DOHH2 (cell line): Measurements from ENCODE around the gene GALNT17.

Source experiments
- EZH2phosphoT487 ChIP-seq: fragments of 200-600 bp; sonication (generic); IDR thresholded peaks from 2 replicates; pipeline ENCODE4 v1.6.1; 2017; ENCODE audit warnings: borderline replicate concordance, mild to moderate bottlenecking, antibody characterized with exemption, low read length, moderate library complexity, mixed read lengths
- TF ChIP-seq, protein P1 (sequence below): fragments of 200-600 bp; sonication (generic); IDR thresholded peaks from one replicate; pipeline ENCODE4 v1.5.1; 2014; ENCODE audit warnings: antibody characterized with exemption, mild to moderate bottlenecking, low read depth, low read length; ENCODE audit not compliant: poor library complexity, severe bottlenecking

- TF ChIP-seq, protein P1, sequence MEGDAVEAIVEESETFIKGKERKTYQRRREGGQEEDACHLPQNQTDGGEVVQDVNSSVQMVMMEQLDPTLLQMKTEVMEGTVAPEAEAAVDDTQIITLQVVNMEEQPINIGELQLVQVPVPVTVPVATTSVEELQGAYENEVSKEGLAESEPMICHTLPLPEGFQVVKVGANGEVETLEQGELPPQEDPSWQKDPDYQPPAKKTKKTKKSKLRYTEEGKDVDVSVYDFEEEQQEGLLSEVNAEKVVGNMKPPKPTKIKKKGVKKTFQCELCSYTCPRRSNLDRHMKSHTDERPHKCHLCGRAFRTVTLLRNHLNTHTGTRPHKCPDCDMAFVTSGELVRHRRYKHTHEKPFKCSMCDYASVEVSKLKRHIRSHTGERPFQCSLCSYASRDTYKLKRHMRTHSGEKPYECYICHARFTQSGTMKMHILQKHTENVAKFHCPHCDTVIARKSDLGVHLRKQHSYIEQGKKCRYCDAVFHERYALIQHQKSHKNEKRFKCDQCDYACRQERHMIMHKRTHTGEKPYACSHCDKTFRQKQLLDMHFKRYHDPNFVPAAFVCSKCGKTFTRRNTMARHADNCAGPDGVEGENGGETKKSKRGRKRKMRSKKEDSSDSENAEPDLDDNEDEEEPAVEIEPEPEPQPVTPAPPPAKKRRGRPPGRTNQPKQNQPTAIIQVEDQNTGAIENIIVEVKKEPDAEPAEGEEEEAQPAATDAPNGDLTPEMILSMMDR = no peak
- TF ChIP-seq EZH2phosphoT487 = no peak
Observed at GRCh38 chr7:71705217-71705616, 573.3 kb downstream of the GALNT17 start.
